Measurements from ENCODE around the gene CADM1. TPM values are rescaled to one million over a fixed set of nuclear protein-coding genes. Genes with fewer than 3 reads are reported as not detected.

CADM1 gene
- total RNA-seq, 1 donor from 2014 or later = 51.1 TPM

DNA sequence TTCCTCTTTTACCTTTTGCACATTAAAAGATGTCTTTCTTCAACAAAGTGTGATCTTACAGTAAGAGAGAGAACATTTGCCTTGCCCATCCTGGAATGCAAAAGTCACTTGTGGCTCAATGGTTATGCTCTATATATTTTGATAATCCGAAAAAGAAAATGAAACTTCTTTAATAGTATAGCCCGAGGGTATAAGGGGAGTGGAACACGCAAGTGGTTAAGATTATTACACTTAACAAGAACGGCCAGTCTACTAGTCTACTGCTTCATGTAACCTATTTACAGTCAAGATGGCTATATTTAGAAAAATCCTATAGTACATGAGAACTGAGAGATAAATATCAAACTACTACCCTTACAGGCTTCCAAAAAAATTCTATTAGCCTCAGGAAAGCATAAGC, 86.1 kb downstream of the CADM1 start:
- TF ChIP-seq CTCF (IDR thresholded peaks at IDR 0.05; ENCODE audit: borderline replicate concordance) = no peak
- no peak overlapping the region for H3K27ac ChIP-seq (replicated peaks)
- intact Hi-C loops (cut with micrococcal nuclease) = no loop called here

GRCh38 chr11:115411120-115411519, 93.1 kb downstream of the CADM1 start:
- no peaks in the 10 kb centered on the region for H3K27me3 ChIP-seq (ENCODE audit: low read depth)
- H3K36me3 ChIP-seq = no peaks in the 10 kb centered on the region
- no peak overlapping the region for H3K27ac ChIP-seq (replicated peaks)
- H3K4me1 ChIP-seq = peaks cover 28% of the 10 kb centered on the region
- intact Hi-C loops (cut with micrococcal nuclease) = no loop called here
- DNase-seq = no peak
- TF ChIP-seq CTCF (IDR thresholded peaks at IDR 0.05; ENCODE audit: borderline replicate concordance) = no peak
- H3K4me3 ChIP-seq = no peak overlapping the region
- H3K9me3 ChIP-seq (replicated peaks) = no peaks in the 10 kb centered on the region

More for the DNA sequence above, 86.1 kb downstream of the CADM1 start:
- Histone ChIP-seq H3K27me3 (ENCODE audit: low read depth) (no peaks in the 10 kb centered on the region), H3K4me3 (no peak overlapping the region), H3K36me3 (no peaks in the 10 kb centered on the region), H3K9me3 (replicated peaks) (no peaks in the 10 kb centered on the region), H3K4me1 (peaks cover 25% of the 10 kb centered on the region)
- DNase-seq = no peak

GRCh38 chr11:115409691-115410220, 94.5 kb downstream of the CADM1 start:
- DNase-seq = no peak
- intact Hi-C loops (cut with micrococcal nuclease) = no loop called here

GRCh38 chr11:115409116-115409670, 95.0 kb downstream of the CADM1 start:
- DNase-seq = no peak
- intact Hi-C loops (cut with micrococcal nuclease) = no loop called here
- no peaks in the 10 kb centered on the region for H3K36me3 ChIP-seq
- TF ChIP-seq CTCF (IDR thresholded peaks at IDR 0.05; ENCODE audit: borderline replicate concordance) = no peak
- H3K27me3 ChIP-seq (ENCODE audit: low read depth) = no peaks in the 10 kb centered on the region
- peaks cover 26% of the 10 kb centered on the region for H3K4me1 ChIP-seq
- no peak overlapping the region for H3K4me3 ChIP-seq
- H3K27ac ChIP-seq (replicated peaks) = no peak overlapping the region
- no peaks in the 10 kb centered on the region for H3K9me3 ChIP-seq (replicated peaks)

More at GRCh38 chr11:115409691-115410220, 94.5 kb downstream of the CADM1 start:
- H3K4me1 ChIP-seq = peaks cover 26% of the 10 kb centered on the region
- TF ChIP-seq CTCF (IDR thresholded peaks at IDR 0.05; ENCODE audit: borderline replicate concordance) = no peak
- H3K27ac ChIP-seq (replicated peaks) = no peak overlapping the region
- H3K9me3 ChIP-seq (replicated peaks) = no peaks in the 10 kb centered on the region
- no peak overlapping the region for H3K4me3 ChIP-seq
- H3K36me3 ChIP-seq = no peaks in the 10 kb centered on the region
- no peaks in the 10 kb centered on the region for H3K27me3 ChIP-seq (ENCODE audit: low read depth)

DNA sequence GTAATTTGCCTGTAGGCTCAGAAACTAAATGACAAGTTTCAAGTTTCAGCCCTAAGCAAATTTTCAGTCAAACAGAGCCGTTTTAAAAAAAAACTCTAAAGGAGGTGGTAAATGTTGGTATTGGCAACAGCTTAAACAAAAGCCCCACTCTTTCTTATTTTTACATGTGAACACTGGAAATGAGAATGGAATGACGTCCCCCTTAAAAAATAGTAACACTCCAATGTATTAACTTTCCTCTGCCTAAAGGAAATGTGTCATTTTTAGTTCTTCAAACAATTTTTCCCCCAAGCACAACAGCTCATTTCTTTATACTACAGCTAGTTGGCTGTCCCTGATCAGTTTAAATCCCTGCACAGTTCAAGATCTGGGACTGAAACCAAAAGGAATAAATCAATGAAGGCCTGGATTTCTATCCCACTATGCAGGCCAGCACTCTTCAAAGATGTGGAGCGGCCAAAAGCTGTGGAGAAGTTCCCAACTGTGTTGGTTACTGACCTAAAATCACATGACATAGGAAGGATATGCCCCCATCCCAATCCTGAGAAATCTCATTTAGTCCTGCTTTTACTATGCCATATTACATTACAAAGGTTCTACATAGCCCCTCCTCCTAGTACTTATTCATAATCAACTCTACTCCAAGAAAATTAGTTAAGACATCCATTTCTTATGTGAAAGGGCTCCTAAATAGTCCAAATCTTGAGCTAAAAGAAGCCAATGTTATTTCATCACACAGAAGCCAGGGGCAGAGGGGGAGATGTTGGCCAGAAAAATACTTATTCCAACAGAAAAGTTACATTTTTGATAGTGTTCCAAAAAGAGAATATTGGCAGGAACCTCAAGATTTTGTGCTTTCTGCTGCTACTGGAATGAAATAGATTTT, 95.9 kb downstream of the CADM1 start:
- intact Hi-C loops (cut with micrococcal nuclease) = no loop called here
- no peaks in the 10 kb centered on the region for H3K9me3 ChIP-seq (replicated peaks)
- TF ChIP-seq CTCF (IDR thresholded peaks at IDR 0.05; ENCODE audit: borderline replicate concordance) = no peak
- no peaks in the 10 kb centered on the region for H3K36me3 ChIP-seq
- H3K4me3 ChIP-seq = no peak overlapping the region
- H3K27me3 ChIP-seq (ENCODE audit: low read depth) = no peaks in the 10 kb centered on the region
- peaks cover 23% of the 10 kb centered on the region for H3K4me1 ChIP-seq
- peak overlapping the region; percentile 36 for H3K27ac ChIP-seq (replicated peaks)
- no peak for DNase-seq
